PC-9 (cell line): ENCODE measurements around the gene TUBB. TPM values are rescaled to one million over a fixed set of nuclear protein-coding genes. Genes with fewer than 3 reads are reported as not detected.
A peak's percentile ranks its signal among the peaks of the same experiment; 100 is the strongest.
"Not testable (repeated sequence)": the region's sequence is repeated elsewhere in the genome, so short reads cannot be mapped to it uniquely, and the experiment has no call there.

ENCODE experiments used
- BruUV-seq: library from RNA; stranded (reverse); fragments of 400-500 nt; replicated peaks from 2 replicates; lab custom pipeline; 2021; lab: Mats Ljungman, UMichigan
- CTCF ChIA-PET: fragments of 300-600 bp; sonication (Branson Sonifier 250); formaldehyde crosslinking; loops from one replicate; lab custom pipeline; 2022; ENCODE audit warnings: antibody characterized with exemption; lab: Charles Lee
- POLR2A ChIA-PET: fragments of 300-600 bp; sonication (Branson Sonifier 250); formaldehyde crosslinking; loops from one replicate; lab custom pipeline; 2022; ENCODE audit warnings: antibody characterized with exemption; ENCODE audit not compliant: unreplicated experiment; lab: Charles Lee
- DNase-seq, 2 experiments: peaks; one replicate each; pipeline versions ENCODE4 v3.0.0 to v3.0.0-alpha.2; 2015 to 2022; ENCODE audit warnings: mixed read lengths in 1 of 2
- H2AFZ ChIP-seq: fragments of 200-600 bp; sonication (generic); 2 replicates; pipeline ENCODE4 v1.8.1; 2017; ENCODE audit warnings: antibody characterized with exemption
- H3F3A ChIP-seq: fragments of 200-600 bp; sonication (generic); 2 replicates; pipeline ENCODE4 v1.8.1; 2017; ENCODE audit warnings: antibody characterized with exemption, mild to moderate bottlenecking, low read depth; ENCODE audit not compliant: insufficient read depth
- H3K27ac ChIP-seq: fragments of 200-600 bp; sonication (generic); 2 replicates; pipeline ENCODE4 v1.6.1; 2016; ENCODE audit warnings: mixed run types
- H3K27me3 ChIP-seq: fragments of 200-600 bp; sonication (generic); 2 replicates; pipeline ENCODE4 v1.6.1; 2016; ENCODE audit warnings: low read depth, mixed run types; ENCODE audit not compliant: insufficient read depth
- H3K36me3 ChIP-seq: fragments of 200-600 bp; sonication (generic); 2 replicates; pipeline ENCODE4 v1.6.1; 2016; ENCODE audit warnings: low read depth, mixed run types
- H3K4me1 ChIP-seq: fragments of 200-600 bp; sonication (generic); replicated peaks from 2 replicates; pipeline ENCODE4 v1.6.1; 2016; ENCODE audit warnings: mixed run types; ENCODE audit not compliant: insufficient read depth
- H3K4me2 ChIP-seq: fragments of 200-600 bp; sonication (generic); 2 replicates; pipeline ENCODE4 v1.6.1; 2017; ENCODE audit warnings: mixed run types
- H3K4me3 ChIP-seq: fragments of 200-600 bp; sonication (generic); 2 replicates; pipeline ENCODE4 v1.6.1; 2016; ENCODE audit warnings: mixed run types
- H3K79me2 ChIP-seq: fragments of 200-600 bp; sonication (generic); 2 replicates; pipeline ENCODE4 v1.6.1; 2017; ENCODE audit warnings: low read depth, mixed run types
- H3K9me2 ChIP-seq: fragments of 200-600 bp; sonication (generic); 2 replicates; pipeline ENCODE4 v1.8.1; 2017; ENCODE audit warnings: mild to moderate bottlenecking; ENCODE audit not compliant: insufficient read depth
- H3K9me3 ChIP-seq: fragments of 200-600 bp; sonication (generic); 2 replicates; pipeline ENCODE4 v1.8.1; 2016; ENCODE audit warnings: low read depth; ENCODE audit not compliant: insufficient read depth
- H4K20me1 ChIP-seq: fragments of 200-600 bp; sonication (generic); 2 replicates; pipeline ENCODE4 v1.8.1; 2017; ENCODE audit not compliant: insufficient read depth
- CTCF ChIP-seq: fragments of 200-600 bp; sonication (generic); conservative IDR thresholded peaks from 2 replicates; pipeline ENCODE4 v1.6.1; 2017; ENCODE audit warnings: mixed run types, antibody characterized with exemption, mild to moderate bottlenecking, moderate library complexity
- EZH2 ChIP-seq: fragments of 200-600 bp; sonication (generic); IDR thresholded peaks from 2 replicates; pipeline ENCODE4 v1.8.0; 2017; ENCODE audit warnings: antibody characterized with exemption, low read depth
- intact Hi-C: fragments of 100-400 bp; cut with micrococcal nuclease; formaldehyde crosslinking; loops from one replicate; pipeline ENCODE4 v1.10.0; 2022; ENCODE audit not compliant: unreplicated experiment
- total RNA-seq: library from RNA; stranded (reverse); gene quantifications from 2 replicates; pipeline ENCODE4 v1.2.3, GENCODE V29; 2021

The TUBB gene
- total RNA-seq, 1 experiment from 2014 or later = 901 TPM

- BruUV-seq, H3K36me3 ChIP-seq, POLR2A ChIA-PET, H3K4me3 ChIP-seq, H4K20me1 ChIP-seq, DNase-seq, H3K27ac ChIP-seq, H3K9me3 ChIP-seq, H3K9me2 ChIP-seq, H3K27me3 ChIP-seq, intact Hi-C loops, H3K79me2 ChIP-seq, CTCF ChIA-PET, H3K4me2 ChIP-seq, H2AFZ ChIP-seq: not testable (repeated sequence)
- peaks cover 72% of the 10 kb centered on the region for H3F3A ChIP-seq
- H3K4me1 ChIP-seq = peaks cover 69% of the 10 kb centered on the region
Observed at GRCh38 chr6:30765495-30765894, 45.3 kb downstream of the TUBB start.

- H3K4me2 ChIP-seq = no peak overlapping the region
- peaks cover 69% of the 10 kb centered on the region for H3F3A ChIP-seq
- H3K36me3 ChIP-seq = no peaks in the 10 kb centered on the region
- H4K20me1 ChIP-seq = no peaks in the 10 kb centered on the region
- no peak overlapping the region for H2AFZ ChIP-seq
- no peak for TF ChIP-seq CTCF
- no peak for TF ChIP-seq EZH2
- no peaks in the 10 kb centered on the region for H3K79me2 ChIP-seq
- peaks cover 75% of the 10 kb centered on the region for H3K4me1 ChIP-seq
- ChIA-PET POLR2A (interaction anchor here (0.6 to 0.7 kb wide), 2 partner anchors 14 to 147 kb away, joined by 4 to 9 read pairs; partner anchors contain the start of gene VARS2), CTCF (no interaction called here)
- intact Hi-C loops = no loop called here
- no TSS peak for BruUV-seq
- H3K27ac ChIP-seq = peak overlapping the region; percentile 94
- DNase-seq = no peak
- H3K27me3 ChIP-seq = no peaks in the 10 kb centered on the region
- H3K9me2 ChIP-seq = no peaks in the 10 kb centered on the region
- no peaks in the 10 kb centered on the region for H3K9me3 ChIP-seq
- H3K4me3 ChIP-seq = no peak overlapping the region
Observed at GRCh38 chr6:30766461-30767157, 46.5 kb downstream of the TUBB start.

GRCh38 chr6:30767158-30767943 lies 47.2 kb downstream of the TUBB start:
- Histone ChIP-seq H3K9me2 (no peaks in the 10 kb centered on the region), H3K4me2 (peak overlapping the region; percentile 73; the same call in 1 of the 2 replicates), H2AFZ (no peak overlapping the region), H3K9me3 (no peaks in the 10 kb centered on the region), H3K4me3 (no peak overlapping the region), H4K20me1 (no peaks in the 10 kb centered on the region), H3K36me3 (no peaks in the 10 kb centered on the region), H3K4me1 (peaks cover 75% of the 10 kb centered on the region), H3K27ac (peak overlapping the region; percentile 94), H3K27me3 (no peaks in the 10 kb centered on the region), H3F3A (peaks cover 65% of the 10 kb centered on the region), H3K79me2 (no peaks in the 10 kb centered on the region)
- ChIA-PET POLR2A (no interaction called here), CTCF (interaction anchor here (0.6 to 1.0 kb wide), 2 partner anchors 12 to 16 kb away, joined by 3 to 4 read pairs; no protein-coding TSS in a partner anchor)
- intact Hi-C loops = no loop called here
- DNase-seq = no peak
- TF ChIP-seq EZH2 (no peak), CTCF (no peak)
- no TSS peak for BruUV-seq
